NT2/D1 (cell line): Measurements from ENCODE around the gene AQP12A.

Source experiments
- SUZ12 ChIP-seq: IDR thresholded peaks from 2 replicates; pipeline ENCODE4 v1.6.1; 2011; ENCODE audit not compliant: insufficient read length, insufficient read depth; ENCODE audit errors: extremely low read depth
- YY1 ChIP-seq: IDR thresholded peaks from 2 replicates; pipeline ENCODE4 v1.6.1; 2011; ENCODE audit not compliant: insufficient read length, insufficient read depth
- ZNF274 ChIP-seq: IDR thresholded peaks from 2 replicates; pipeline ENCODE4 v1.6.1; 2011; ENCODE audit warnings: mild to moderate bottlenecking, low read depth, low read length

GRCh38 chr2:240739797-240740196 is 48.1 kb downstream of the AQP12A start:
- no peak for TF ChIP-seq YY1
- TF ChIP-seq SUZ12 = no peak
- no peak for TF ChIP-seq ZNF274
